Calu3 (cell line): ENCODE data around the gene PDK2. TPM values are rescaled to one million over a fixed set of nuclear protein-coding genes. Genes with fewer than 3 reads are reported as not detected.
A peak's percentile ranks its signal among the peaks of the same experiment; 100 is the strongest.

Source experiments
- BruUV-seq: library from RNA; stranded (reverse); fragments of 400-500 nt; replicated peaks from 2 replicates; lab custom pipeline; 2021; lab: Mats Ljungman, UMichigan
- CTCF ChIA-PET: fragments of 300-600 bp; sonication (Branson Sonifier 250); formaldehyde crosslinking; loops from one replicate; lab custom pipeline; 2022; ENCODE audit warnings: antibody characterized with exemption; lab: Charles Lee
- DNase-seq: peaks from one replicate; pipeline ENCODE4 v3.0.0; 2022
- H3K27ac Mint-ChIP-seq: one replicate; pipeline ENCODE4 v1.8.0; 2022; ENCODE audit warnings: mixed read lengths; ENCODE audit not compliant: unreplicated experiment
- H3K27me3 Mint-ChIP-seq: one replicate; pipeline ENCODE4 v1.8.0; 2022; ENCODE audit warnings: mixed read lengths; ENCODE audit not compliant: unreplicated experiment
- H3K36me3 Mint-ChIP-seq: one replicate; pipeline ENCODE4 v1.8.0; 2022; ENCODE audit warnings: mild to moderate bottlenecking, moderate library complexity, mixed read lengths; ENCODE audit not compliant: insufficient read depth, unreplicated experiment
- H3K4me1 Mint-ChIP-seq: one replicate; pipeline ENCODE4 v1.8.0; 2022; ENCODE audit warnings: mild to moderate bottlenecking, low read depth, mixed read lengths; ENCODE audit not compliant: unreplicated experiment
- H3K4me3 Mint-ChIP-seq: one replicate; pipeline ENCODE4 v1.8.0; 2022; ENCODE audit warnings: mild to moderate bottlenecking, low read depth, moderate library complexity, mixed read lengths; ENCODE audit not compliant: unreplicated experiment
- H3K9me3 Mint-ChIP-seq: one replicate; pipeline ENCODE4 v1.8.0; 2022; ENCODE audit warnings: low read depth, mixed read lengths; ENCODE audit not compliant: unreplicated experiment
- CTCF ChIP-seq: fragments of 200-600 bp; IDR thresholded peaks from one replicate; pipeline ENCODE4 v1.8.0; 2022; ENCODE audit warnings: antibody characterized with exemption; ENCODE audit not compliant: unreplicated experiment
- intact Hi-C: fragments of 100-400 bp; cut with micrococcal nuclease; formaldehyde crosslinking; loops from one replicate; pipeline ENCODE4 v1.10.0; 2022; ENCODE audit not compliant: unreplicated experiment
- total RNA-seq: library from RNA; stranded (reverse); gene quantifications from 2 replicates; pipeline ENCODE4 v1.2.3, GENCODE V29; 2022

Gene PDK2
- total RNA-seq, 1 experiment from 2014 or later: 29.5 TPM

- BruUV-seq: no TSS peak
- peak overlapping the region; percentile 89 for H3K27ac Mint-ChIP-seq
- no peaks in the 10 kb centered on the region for H3K27me3 Mint-ChIP-seq
- DNase-seq: no peak
- intact Hi-C loops: loop anchor here (2.0 kb wide), 2 partner anchors 65 to 201 kb away; no protein-coding TSS in a partner anchor
- no peak for TF ChIP-seq CTCF
- H3K4me1 Mint-ChIP-seq: peaks cover 55% of the 10 kb centered on the region
- H3K9me3 Mint-ChIP-seq: no peaks in the 10 kb centered on the region
- H3K36me3 Mint-ChIP-seq: peaks cover 63% of the 10 kb centered on the region
- CTCF ChIA-PET: interaction anchor here (0.6 kb wide), 1 partner anchor 56 kb away, joined by 3 read pairs; no protein-coding TSS in a partner anchor
- peak overlapping the region; percentile 90 for H3K4me3 Mint-ChIP-seq
Measured at GRCh38 chr17:50095626-50096037, 481 bp downstream of the PDK2 start.

DNA sequence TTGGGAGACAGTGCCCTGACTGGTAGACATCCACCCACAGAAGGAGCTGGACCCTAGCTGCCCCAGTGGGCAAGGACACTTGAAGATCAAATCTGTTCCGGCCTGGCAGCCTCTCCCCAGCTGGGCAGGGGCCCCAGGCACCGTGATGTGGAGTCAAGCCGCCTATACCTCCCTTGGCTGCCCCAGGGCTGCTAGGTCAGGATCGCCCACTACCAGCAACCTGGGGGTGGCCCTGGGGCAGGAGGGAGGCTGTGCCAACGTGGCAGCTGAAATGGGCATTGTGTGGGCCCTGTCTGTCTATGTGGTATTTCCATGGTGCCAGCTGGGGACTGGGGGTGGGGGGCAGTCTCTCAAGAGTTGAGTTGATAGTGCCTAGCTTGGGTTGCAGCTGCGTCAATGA lies 941 bp downstream of the PDK2 start:
- TF ChIP-seq CTCF: no peak
- H3K27ac Mint-ChIP-seq: peak overlapping the region; percentile 89
- no peaks in the 10 kb centered on the region for H3K9me3 Mint-ChIP-seq
- no TSS peak for BruUV-seq
- peaks cover 63% of the 10 kb centered on the region for H3K36me3 Mint-ChIP-seq
- H3K27me3 Mint-ChIP-seq: no peaks in the 10 kb centered on the region
- peak overlapping the region; percentile 90 for H3K4me3 Mint-ChIP-seq
- CTCF ChIA-PET: no interaction called here
- DNase-seq: no peak
- peaks cover 60% of the 10 kb centered on the region for H3K4me1 Mint-ChIP-seq
- intact Hi-C loops: no loop called here

- H3K4me1 Mint-ChIP-seq: peaks cover 66% of the 10 kb centered on the region
- no peaks in the 10 kb centered on the region for H3K27me3 Mint-ChIP-seq
- BruUV-seq: no TSS peak
- no peak overlapping the region for H3K27ac Mint-ChIP-seq
- no peak overlapping the region for H3K4me3 Mint-ChIP-seq
- TF ChIP-seq CTCF: no peak
- intact Hi-C loops: no loop called here
- no peak for DNase-seq
- peaks cover 63% of the 10 kb centered on the region for H3K36me3 Mint-ChIP-seq
- no peaks in the 10 kb centered on the region for H3K9me3 Mint-ChIP-seq
- CTCF ChIA-PET: interaction anchor here (0.6 to 1.2 kb wide), 3 partner anchors 12 to 69 kb away, joined by 3 to 5 read pairs (median 4); no protein-coding TSS in a partner anchor
Measured at GRCh38 chr17:50096758-50097157, 1.6 kb downstream of the PDK2 start.

- Mint-ChIP-seq H3K9me3 (no peaks in the 10 kb centered on the region), H3K27me3 (no peaks in the 10 kb centered on the region), H3K4me3 (no peak overlapping the region), H3K27ac (no peak overlapping the region), H3K4me1 (peaks cover 73% of the 10 kb centered on the region), H3K36me3 (peaks cover 63% of the 10 kb centered on the region)
- intact Hi-C loops: no loop called here
- no peak for TF ChIP-seq CTCF
- no peak for DNase-seq
- CTCF ChIA-PET: interaction anchor here (1.0 to 1.2 kb wide), 3 partner anchors 10 to 69 kb away, joined by 3 to 4 read pairs (median 3); no protein-coding TSS in a partner anchor
- no TSS peak for BruUV-seq
Measured at GRCh38 chr17:50097455-50097854, 2.3 kb downstream of the PDK2 start.
